Ishikawa (cell line): ENCODE measurements around the gene RYR1.
"Not testable (repeated sequence)": the region's sequence is repeated elsewhere in the genome, so short reads cannot be mapped to it uniquely, and the experiment has no call there.

Source experiments
- CEBPB ChIP-seq: IDR thresholded peaks from 2 replicates; pipeline ENCODE4 v1.6.1; 2012
- CREB1 ChIP-seq: IDR thresholded peaks from 2 replicates; pipeline ENCODE4 v1.6.1; 2012; ENCODE audit warnings: low read depth
- EP300 ChIP-seq: IDR thresholded peaks from 2 replicates; pipeline ENCODE4 v1.6.1; 2012; ENCODE audit warnings: borderline replicate concordance
- MAX ChIP-seq: IDR thresholded peaks from 2 replicates; pipeline ENCODE4 v1.6.1; 2012
- RAD21 ChIP-seq: IDR thresholded peaks from 2 replicates; pipeline ENCODE4 v1.6.1; 2012; ENCODE audit warnings: low read depth
- REST ChIP-seq: IDR thresholded peaks from 2 replicates; pipeline ENCODE4 v1.6.1; 2012; ENCODE audit warnings: low read depth, mild to moderate bottlenecking
- TAF1 ChIP-seq: IDR thresholded peaks from 2 replicates; pipeline ENCODE4 v1.6.1; 2012; ENCODE audit warnings: low read depth, mild to moderate bottlenecking
- YY1 ChIP-seq: IDR thresholded peaks from 2 replicates; pipeline ENCODE4 v1.6.1; 2012; ENCODE audit warnings: low read depth

DNA sequence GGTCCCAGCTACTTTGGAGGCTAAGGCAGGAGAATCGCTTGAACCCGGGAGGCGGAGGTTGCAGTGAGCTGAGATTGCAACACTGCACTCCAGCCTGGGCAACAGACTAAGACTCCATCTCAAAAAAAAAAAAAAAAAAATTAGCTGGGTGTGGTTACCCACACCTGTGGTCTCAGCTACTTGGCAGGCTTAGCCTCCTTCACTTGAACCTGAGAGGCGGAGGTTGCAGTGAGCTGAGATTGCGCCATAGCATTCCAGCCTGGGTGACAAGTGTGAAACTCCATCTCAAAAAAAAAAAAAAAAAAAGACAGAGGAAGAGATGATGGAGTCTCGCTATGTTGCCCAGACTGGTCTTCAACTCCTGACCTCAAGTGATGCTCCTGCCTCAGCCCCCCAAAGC, 145.8 kb downstream of the RYR1 start:
- TF ChIP-seq REST, EP300, TAF1, CREB1, RAD21, YY1, MAX: not testable (repeated sequence)
- TF ChIP-seq CEBPB, result peak; percentile 95
